HuH-7 (cell line): Measurements from ENCODE around the gene PDK4.
A peak's percentile ranks its signal among the peaks of the same experiment; 100 is the strongest.
"Not testable (repeated sequence)": the region's sequence is repeated elsewhere in the genome, so short reads cannot be mapped to it uniquely, and the experiment has no call there.

ENCODE experiments used
- DNase-seq: peaks from one replicate; pipeline ENCODE4 v3.0.0; 2011; ENCODE audit warnings: low spot score

PDK4 gene

DNA sequence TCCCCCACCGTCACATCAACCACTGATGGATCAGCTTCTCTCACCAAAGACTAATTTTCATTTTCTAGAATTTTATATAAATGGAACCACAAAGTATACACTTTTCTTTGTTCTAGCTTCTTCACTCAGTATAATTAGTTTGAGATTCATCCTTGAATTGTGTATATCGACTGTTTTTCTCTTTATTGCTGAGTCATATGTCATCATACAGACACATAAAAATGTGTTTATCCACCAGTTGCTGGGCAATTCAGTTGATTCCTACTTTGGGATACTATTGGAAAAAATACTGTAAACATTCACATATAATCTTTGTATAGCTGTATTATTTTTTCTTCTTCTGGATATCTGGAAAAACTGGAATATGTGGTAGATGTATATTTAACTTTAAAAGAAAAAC, 26.6 kb downstream of the PDK4 start:
- no peak for DNase-seq

DNA sequence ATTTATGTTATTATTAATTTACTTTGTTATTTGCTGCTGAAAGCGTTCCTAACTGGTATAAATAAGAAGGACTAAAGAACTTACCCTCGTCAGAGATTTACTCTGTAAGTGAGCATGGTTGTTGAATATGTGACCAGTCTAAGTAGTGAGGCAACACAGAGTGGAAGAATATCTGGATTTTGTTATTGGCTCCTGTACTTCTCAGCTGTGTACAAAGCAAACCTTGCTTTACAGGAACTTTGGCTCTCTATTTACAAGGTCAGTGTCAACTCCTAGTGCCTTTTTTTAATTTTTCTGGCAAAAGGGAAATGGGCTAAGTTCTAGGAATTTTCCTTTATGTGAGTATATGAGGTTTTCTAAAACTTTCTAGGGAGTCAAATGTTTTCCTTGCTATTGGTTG, 35.6 kb downstream of the PDK4 start:
- no peak for DNase-seq

DNA sequence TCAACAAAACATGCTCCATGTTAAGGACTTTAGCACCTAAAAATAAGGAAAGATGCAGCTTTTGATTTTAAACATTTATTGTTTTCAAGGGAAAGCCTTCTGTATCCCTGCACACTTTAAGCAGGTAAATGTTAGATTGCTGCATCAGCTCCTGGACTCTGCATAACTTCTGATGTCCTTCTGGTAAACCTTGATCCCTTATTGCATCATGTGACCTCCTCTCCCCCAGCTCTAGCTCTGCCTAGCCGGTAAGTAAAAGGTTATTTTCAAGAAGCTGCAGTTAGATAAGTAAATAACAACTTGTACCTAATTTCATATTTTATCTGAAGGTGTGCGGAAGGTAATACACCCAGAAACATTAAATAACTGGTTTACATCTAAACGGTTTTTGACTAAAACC, 37.5 kb downstream of the PDK4 start:
- peak; percentile 60 for DNase-seq

DNA sequence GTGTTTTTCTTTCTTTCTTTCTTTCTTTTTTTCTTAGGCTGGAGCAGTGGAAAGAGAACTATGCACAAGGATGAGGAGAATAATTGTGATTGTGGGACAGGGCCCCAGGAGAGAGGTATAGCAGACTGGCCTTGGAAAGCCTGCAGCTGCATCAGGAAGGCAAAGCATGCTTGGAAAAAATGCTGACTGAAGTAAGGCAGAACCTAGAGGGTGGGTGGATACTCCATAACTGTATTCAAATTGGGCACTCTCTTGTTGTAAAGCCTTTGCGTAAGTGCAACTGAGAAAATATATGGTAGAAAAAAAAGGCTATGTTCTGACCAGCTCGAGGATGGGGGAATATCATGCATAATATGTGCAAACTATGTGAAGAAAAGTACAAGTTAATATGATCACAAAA, 39.5 kb downstream of the PDK4 start:
- no peak for DNase-seq

DNA sequence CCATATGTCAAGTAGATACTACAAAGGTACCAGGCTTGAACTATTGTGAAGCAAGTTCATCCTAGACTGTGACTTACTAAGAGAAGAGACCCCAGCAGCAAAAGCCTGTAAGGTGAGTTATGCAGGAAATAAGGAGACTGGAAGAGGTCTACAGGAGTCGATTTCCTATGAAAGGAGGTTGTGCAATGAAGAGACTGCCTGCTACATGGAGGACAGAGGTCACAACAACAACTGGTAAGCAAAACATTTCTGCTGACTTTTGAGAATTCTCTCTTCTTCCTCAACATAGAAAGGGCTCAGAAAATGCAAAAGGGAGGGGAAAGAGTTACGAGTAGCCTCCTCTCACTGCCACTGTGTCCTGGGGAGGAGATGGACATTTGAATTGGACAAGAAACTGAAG, 42.4 kb downstream of the PDK4 start:
- DNase-seq, result peak; percentile 37

DNA sequence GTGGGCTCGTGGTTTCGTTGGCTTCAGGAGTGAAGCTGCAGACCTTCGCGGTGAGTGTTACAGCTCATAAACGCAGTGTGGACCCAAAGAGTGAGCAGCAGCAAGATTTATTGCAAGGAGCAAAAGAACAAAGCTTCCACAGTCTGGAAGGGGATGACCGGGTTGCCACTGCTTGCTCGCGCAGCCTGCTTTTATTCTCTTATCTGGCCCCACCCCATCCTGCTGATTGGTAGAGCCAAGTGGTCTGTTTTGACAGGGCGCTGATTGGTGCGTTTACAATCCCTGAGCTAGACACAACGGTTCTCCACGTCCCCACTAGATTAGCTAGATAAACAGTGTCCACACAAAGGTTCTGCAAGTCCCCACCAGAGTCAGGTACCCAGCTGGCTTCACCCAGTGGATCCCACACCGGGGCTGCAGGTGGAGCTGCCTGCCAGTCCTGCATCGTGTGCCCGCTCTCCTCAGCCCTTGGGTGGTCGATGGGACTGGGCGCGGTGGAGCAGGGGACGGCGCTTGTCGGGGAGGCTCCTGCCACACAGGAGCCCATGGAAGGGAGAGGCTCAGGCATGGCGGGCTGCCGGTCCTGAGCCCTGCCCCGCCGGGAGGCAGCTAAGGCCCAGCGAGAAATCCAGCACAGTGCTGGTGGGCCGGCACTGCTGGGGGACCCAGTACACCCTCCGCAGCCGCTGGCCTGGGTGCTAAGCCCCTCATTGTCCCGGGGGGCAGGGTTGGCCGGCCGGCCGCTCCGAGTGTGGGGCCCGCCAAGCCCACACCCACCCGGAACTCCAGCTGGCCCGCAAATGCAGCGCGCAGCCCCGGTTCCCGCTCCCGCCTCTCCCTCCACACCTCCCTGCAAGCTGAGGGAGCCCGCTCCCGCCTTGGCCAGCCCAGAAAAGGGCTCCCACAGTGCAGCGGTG, 44.0 kb downstream of the PDK4 start:
- DNase-seq, result not testable (repeated sequence)

DNA sequence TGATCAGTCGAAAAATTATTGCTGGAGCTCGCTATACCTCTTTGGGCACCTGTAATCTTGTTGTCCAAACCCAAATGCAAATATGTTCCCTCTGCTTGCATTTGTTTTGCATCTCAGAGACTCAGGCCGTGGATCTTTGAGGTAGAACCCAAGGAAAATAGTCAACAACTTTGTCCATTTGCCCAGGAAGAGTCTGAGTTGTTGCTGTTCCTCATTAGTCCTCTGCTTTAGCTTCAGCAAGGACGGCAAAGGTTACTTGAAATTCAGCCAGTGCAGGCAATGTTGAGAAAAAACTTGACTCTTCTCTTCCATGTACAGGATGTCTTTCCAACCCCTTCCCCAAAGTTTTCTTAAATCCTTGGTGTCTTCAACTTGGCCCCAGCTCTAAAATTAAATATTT, 45.8 kb downstream of the PDK4 start:
- no peak for DNase-seq

DNA sequence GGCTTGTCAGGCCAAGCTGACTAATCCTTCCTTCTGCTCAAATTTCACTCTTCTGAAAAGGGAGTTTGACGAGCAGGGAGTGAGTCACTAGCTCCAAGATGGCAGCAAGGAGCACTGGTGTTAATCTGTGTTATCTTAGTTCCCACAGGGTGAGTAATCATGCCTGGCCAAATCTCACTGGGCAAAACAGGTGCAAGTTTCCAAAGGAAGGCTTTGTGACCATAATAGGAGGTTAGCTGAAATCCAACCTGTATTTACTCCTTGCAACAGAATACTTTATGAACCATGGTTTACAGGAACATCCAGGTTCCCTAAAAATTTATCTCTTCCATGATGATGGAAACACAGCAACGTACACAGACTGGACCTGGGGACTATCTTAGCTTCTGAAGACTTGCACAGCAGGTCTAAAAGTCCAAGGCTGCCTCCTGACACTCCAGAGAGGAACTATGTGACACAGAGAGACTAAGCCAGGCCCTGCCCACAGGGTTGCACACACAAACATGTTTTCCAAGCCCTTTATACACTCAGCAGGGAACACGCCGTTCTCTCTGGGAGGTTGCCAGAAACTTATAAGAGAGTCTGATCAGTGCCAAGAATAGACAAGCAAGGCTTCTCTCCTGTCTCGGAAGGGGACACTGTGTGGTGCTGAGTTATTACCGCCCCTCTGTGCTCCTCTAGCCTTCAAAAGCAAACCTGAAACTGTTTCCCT, 46.3 kb downstream of the PDK4 start:
- no peak for DNase-seq

DNA sequence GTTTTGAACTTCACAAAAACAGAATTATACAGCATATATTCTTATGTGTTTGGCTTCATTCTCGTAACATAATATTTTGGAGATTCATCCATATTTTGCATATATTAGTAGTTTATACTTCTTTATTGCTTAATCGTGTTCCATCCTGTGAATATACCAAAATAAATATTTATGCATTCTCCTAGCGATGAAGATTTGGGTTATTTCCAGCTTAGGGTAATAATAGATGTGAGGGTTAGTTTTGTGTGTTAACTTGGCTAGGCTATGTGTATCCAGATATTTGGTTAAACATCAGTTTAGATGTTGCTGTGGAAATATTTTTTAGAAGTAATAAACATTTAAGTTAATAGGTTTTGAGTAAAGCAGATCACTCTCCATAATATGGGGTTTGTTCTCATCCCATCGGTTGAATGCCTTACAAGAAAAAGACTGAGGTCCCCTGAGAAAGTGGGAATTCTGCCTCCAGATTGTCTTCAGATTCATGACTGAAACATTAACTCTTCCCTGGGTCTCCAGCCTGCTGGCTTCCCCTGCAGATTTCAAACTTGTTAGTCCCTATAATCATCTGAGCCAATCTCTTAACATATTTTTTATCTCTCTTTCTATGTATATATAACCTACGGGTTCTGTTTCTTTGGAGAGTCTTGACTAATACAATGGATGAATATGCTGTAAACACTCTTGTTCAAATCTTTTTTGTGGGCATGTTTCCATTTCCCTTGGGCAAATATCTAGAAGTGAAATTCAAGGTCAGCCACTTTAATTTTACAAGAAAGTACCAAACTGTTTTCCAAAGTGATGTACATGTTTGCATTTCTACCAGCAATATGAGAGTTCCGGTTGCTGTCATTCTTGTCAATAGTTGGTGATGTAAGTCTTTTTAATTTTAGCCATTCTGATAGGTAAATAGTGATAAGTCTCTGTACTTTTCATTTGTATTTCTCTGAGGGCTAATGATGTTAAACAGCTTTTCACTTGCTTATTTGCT, 48.7 kb downstream of the PDK4 start:
- DNase-seq, result no peak

DNA sequence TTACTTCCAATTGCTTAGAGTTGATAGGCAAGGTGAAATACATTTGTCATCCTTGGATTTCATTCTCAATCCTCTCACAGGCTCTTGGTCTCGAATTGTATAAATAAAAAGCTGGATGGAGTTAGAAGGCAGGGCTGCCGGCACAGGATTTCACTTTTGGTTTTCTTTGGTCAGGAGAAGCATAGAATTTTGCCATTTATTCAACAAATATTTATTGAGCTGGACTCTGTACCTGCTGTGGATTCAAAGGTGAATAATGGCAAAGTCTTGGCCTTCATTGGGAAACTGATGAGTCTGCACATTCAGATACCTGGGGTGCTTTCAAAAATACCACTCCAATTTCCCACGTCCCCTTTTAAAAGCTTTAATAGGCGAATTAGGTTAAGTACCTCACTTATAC, 49.7 kb downstream of the PDK4 start:
- DNase-seq, result no peak

DNA sequence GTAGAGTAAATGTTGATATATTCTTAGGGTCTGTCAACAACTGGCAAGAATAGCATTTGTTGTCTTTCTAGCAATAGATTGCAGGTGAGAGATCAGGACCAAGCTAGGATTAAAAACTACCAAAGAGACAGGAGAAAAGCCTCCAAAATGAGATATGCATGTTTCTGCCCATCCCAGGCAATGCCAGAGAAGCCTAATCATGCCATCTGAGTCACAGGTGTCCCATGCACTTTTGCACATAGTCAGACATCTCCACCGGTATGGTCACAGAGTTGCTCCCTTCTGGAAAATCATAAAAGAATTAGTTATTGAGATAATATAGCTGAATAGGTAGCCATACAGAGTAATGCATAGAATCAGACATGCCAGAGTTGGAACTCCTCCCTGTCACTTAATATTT, 50.6 kb downstream of the PDK4 start:
- no peak for DNase-seq

DNA sequence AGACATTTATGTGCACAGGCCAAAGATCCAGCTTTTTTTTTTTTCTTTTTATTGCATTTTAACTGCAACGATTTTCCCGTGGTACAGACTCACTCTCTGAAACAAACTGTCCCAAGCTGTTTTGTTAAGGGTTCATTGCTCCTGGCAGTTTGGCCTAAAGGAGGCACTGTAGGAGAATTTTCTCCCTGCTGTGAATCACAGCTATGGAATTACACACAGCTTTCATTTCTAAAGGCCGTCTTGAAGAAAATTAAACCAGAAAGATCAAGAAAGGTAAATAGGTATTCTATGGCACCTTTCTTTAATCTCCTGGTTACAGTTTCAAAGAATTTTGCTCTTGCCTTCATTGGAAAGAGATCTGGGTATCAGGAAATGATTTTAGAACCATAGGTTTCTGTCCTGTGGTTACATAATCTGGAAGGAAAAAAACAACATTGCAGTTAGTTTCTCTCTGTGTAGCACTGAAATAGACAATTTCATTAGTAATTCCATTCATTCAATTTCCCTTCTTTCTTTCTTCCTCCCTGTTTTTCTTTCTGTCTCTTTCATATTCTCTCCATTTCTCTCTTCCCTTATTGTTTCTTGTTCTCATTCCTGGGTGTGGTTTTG, 51.2 kb downstream of the PDK4 start:
- DNase-seq, result peak; percentile 60

DNA sequence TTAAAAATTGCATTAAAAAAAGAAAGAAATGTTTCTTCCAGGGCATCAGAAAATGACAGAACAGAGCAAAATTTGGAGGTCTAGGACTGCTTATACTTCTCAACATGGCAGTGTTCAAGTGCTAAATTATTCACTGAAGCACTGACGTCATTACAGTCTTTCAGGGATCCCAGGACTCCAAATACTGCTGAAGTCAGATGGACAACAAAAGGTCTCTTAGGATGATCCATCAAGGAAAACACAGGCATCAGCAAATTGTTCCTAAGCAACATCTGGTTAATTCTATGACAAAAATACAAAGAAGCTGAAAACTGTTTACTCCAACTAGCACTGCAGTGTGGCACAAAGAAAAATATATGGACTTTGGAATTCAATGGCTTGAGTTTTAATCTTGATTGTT, 52.1 kb downstream of the PDK4 start:
- no peak for DNase-seq

DNA sequence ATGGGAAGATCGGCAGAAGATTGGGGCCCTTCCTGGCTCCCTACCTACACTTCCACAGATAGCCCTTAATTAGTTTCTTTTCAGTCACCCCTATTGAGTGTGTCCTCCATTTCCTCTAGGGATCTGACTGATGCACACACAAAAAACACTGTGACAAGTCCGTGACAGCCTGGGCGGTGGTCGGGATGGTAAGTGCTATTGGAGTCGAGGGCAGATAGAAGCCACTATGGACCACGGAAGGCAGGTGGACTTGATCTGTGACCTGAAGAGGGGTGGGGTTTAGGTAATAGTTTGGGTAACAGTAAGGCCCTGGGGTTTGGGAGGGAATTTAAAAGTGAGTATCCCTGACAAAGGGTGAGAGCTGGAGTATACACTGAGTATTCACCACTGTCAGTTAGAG, 53.0 kb downstream of the PDK4 start:
- no peak for DNase-seq

DNA sequence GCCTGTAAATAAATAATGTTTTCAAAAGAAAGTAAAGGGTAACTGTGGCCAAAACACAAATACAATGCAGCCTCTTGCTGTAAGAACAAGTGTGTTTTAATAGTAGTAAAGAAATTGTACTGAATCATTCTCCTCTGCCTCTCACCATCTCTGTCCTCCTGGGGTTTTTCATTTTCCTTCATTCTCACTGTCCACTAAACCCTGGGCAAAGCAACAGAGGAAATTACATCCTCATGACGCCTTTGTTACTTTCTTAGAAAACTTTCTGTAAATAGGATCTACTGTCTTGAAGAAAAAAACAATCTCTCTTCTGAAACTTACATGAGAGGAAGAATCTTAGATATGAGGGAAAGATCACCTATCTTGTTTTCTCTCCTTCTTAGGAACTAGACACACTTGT, 56.0 kb downstream of the PDK4 start:
- DNase-seq, result no peak

DNA sequence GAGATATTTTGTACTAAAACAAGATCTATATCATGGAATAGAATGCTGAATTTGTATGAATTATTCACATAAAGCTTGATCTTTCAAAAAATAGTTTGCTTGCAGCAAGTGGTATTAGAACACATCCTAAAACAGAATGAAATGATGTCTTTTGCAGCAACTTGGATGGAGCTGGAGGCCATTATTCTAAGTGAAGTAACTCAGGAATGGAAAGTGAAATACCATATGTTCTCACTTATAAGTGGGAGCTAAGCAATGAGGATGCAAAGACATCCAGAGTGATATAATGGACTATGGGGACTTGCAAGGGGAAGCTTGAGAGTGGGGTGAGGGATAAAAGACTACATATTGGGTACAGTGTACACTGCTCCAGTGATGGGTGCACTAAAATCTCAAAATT, 56.9 kb downstream of the PDK4 start:
- DNase-seq, result no peak

DNA sequence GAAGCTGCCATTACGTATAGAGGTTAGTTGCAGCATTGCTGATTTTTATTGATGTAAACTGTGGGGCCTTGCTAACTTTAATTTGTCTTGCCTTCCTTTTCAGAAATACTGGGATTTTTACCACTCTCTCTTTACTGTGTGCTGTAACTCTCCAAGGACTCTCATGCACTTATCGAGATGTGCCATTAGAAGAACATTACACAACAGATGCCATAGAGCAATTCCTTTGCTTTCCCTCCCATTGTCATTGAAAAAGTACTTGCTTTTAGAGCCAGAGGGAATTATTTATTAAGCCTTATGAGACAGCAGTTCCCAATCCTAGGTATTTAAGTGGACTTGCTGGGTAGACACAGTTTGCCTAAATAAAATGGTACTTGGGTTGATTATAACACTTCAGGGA, 58.8 kb downstream of the PDK4 start:
- no peak for DNase-seq

DNA sequence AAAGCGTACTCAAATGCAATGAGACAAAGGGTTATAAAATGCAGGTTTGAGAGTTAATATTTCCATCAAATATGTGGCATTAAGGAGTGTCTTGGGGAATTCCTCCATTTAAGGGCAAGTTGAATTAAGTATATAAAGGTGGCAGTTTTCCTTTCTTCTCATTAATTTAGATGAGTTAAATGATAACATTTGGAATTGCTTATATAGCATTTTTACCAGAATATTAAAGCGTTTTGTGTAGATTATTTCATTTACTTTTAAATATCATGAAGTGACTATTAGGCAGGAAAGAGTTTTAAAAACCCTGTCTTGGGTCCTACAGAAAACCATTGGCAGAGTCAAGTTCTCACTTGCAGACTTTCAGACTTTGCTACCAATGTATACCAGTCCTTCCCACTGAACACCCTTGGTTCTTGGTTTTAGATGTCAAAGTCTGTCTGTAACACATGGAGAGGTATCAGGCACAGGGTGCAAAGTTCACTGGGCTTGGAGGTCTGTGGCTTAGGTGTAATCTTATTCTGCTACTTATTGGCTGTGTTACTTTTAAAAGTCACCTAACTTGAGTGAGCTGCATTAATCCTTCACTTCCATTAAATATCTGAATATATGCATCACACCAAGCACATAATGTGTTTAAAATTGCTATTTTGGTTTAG, 59.5 kb downstream of the PDK4 start:
- DNase-seq, result no peak

DNA sequence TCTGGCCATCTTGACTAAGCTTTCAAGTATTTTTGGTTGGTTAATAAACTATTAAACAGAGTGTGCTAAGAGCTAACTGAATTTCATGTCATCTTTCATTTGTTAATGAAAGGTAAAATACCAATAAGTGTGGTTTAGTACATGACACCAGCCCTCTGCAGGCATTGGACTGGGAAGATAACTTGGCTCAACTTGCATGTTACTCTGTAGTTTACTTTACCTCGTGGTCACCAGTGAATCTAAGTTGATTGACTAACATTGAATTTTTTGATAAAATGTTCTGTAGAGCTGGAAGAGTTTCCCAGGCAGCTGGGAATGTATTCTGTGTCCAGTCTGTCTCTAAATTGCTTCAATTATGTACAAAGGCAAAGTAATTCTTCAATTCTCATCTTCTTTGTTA, 60.7 kb downstream of the PDK4 start:
- no peak for DNase-seq

DNA sequence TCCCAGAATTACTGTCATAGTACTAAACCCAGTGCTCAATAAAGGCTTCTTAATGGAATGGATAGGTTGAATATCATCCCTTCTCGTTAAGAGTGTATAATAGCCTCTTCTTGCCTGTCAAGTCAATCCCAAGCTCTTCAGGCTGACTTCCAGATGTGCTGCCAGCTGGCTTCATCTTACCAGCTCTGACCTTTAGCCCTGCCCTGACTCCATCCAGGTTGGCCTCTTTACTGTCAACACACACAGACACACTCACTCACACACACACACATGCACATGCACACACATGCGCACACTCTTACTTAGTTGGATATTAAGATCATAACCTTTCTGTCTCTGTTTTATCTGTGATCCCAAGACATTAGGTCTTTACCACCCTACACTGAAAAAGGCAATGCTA, 61.5 kb downstream of the PDK4 start:
- DNase-seq, result no peak
